HepG2 (cell line): ENCODE data around the gene TCAP. TPM values are rescaled to one million over a fixed set of nuclear protein-coding genes. Genes with fewer than 3 reads are reported as not detected.

Experiments used
- ATF6 ChIP-seq: sonication (generic); formaldehyde crosslinking; conservative IDR thresholded peaks from 2 replicates; pipeline ENCODE4 v1.4.0; 2020; ENCODE audit warnings: missing genetic modification reagents
- DMTF1 ChIP-seq: sonication (generic); formaldehyde crosslinking; IDR thresholded peaks from 2 replicates; pipeline ENCODE4 v1.4.0; 2020; ENCODE audit warnings: mild to moderate bottlenecking, missing genetic modification reagents
- ETS1 ChIP-seq: sonication (generic); formaldehyde crosslinking; IDR thresholded peaks from 2 replicates; pipeline ENCODE4 v1.4.0; 2020; ENCODE audit warnings: missing genetic modification reagents
- FOSL1 ChIP-seq: sonication (generic); formaldehyde crosslinking; IDR thresholded peaks from 2 replicates; pipeline ENCODE4 v1.9.0; 2021; ENCODE audit warnings: missing genetic modification reagents, borderline replicate concordance
- GATAD2A ChIP-seq: IDR thresholded peaks from 2 replicates; pipeline ENCODE4 v1.6.1; 2016
- GRHL1 ChIP-seq: sonication (generic); formaldehyde crosslinking; conservative IDR thresholded peaks from 2 replicates; pipeline ENCODE4 v1.8.0; 2022; ENCODE audit warnings: missing genetic modification reagents
- HMGA1 ChIP-seq: sonication (generic); formaldehyde crosslinking; conservative IDR thresholded peaks from 2 replicates; pipeline ENCODE4 v1.4.0; 2020; ENCODE audit warnings: missing genetic modification reagents
- SIN3A ChIP-seq: IDR thresholded peaks from 2 replicates; pipeline ENCODE4 v1.6.1; 2011; ENCODE audit warnings: low read depth, mild to moderate bottlenecking, control low read depth, low read length, borderline replicate concordance
- SKI ChIP-seq: fragments of 450-650 bp; IDR thresholded peaks from one replicate; pipeline ENCODE4 v1.6.1; 2018; ENCODE audit warnings: mild to moderate bottlenecking; ENCODE audit not compliant: partially characterized antibody
- ZBTB44 ChIP-seq: sonication (generic); formaldehyde crosslinking; IDR thresholded peaks from 2 replicates; pipeline ENCODE4 v1.4.0; 2020; ENCODE audit warnings: missing genetic modification reagents
- ZHX2 ChIP-seq, 2 experiments: sonication (generic) in 1 of 2; formaldehyde crosslinking in 1 of 2; IDR thresholded peaks; 2 replicates each; pipeline versions ENCODE4 v1.6.1 to v1.9.0; 2014 to 2022; ENCODE audit warnings: antibody characterized with exemption in 1 of 2, borderline replicate concordance in 1 of 2, inconsistent platforms in 1 of 2, low read depth in 1 of 2, missing genetic modification reagents in 1 of 2
- polyA plus RNA-seq, 8 experiments: library from polyadenylated mRNA; depleted of rRNA in 3 of 8; stranded (reverse) in 7 of 8; unstranded in 1 of 8; fragments of >200 nt; fragmentation: Illumina TruSeq in 4 of 8; extraction: Trizol in 4 of 8; gene quantifications; 2 replicates each; pipeline versions ENCODE4 v1.2.1 to v1.2.3, GENCODE V29; 2011 to 2016; ENCODE audit warnings: low read depth in 4 of 8, missing spikeins in 1 of 8, mixed read lengths in 1 of 8; ENCODE audit not compliant: insufficient read depth in 1 of 8
- total RNA-seq, 5 experiments: library from RNA; depleted of rRNA; stranded (reverse); fragments of >200 nt; fragmentation: Illumina TruSeq; extraction: Trizol; gene quantifications; 2 replicates each; pipeline ENCODE4 v1.2.3, GENCODE V29; 2016; ENCODE audit warnings: low read depth in 1 of 5

The TCAP gene
- total and polyA plus RNA-seq, 2 of the 13 experiments (the other 11 are each of a cell fraction or from before 2014, with no cell fraction given), result 0.24 to 0.65 TPM

- TF ChIP-seq GRHL1 (CRISPR knock-in tag) (no peak), SIN3A (no peak), FOSL1 (CRISPR knock-in tag) (no peak), ZBTB44 (no peak), ZHX2 (IDR thresholded peaks at IDR 0.05; ENCODE audit: low read depth) (0 out of 2 replicates have a peak, but pooled peaks have one; percentile 18), ZHX2 (CRISPR knock-in tag; IDR thresholded peaks at IDR 0.05; ENCODE audit: borderline replicate concordance) (no peak), ETS1 (CRISPR knock-in tag) (peak; percentile 50; the same call in 1 of the 2 replicates), HMGA1 (CRISPR knock-in tag) (no peak), GATAD2A (peak; percentile 74; the same call in 1 of the 2 replicates), ATF6 (no peak), DMTF1 (CRISPR knock-in tag) (no peak), SKI (no peak)
Measured at GRCh38 chr17:39667945-39668924, 3.1 kb downstream of the TCAP start, which contains the start of gene PNMT (continued).
